Cortex of kidney (tissue), 1 donor: ENCODE measurements around the gene RNF224.

Experiments
- DNase-seq: peaks from one replicate; lab custom pipeline; 2025; lab: John Stamatoyannopoulos, UW

The RNF224 gene

GRCh38 chr9:137273611-137274320 is 46.5 kb downstream of the RNF224 start:
- no peak for DNase-seq

DNA sequence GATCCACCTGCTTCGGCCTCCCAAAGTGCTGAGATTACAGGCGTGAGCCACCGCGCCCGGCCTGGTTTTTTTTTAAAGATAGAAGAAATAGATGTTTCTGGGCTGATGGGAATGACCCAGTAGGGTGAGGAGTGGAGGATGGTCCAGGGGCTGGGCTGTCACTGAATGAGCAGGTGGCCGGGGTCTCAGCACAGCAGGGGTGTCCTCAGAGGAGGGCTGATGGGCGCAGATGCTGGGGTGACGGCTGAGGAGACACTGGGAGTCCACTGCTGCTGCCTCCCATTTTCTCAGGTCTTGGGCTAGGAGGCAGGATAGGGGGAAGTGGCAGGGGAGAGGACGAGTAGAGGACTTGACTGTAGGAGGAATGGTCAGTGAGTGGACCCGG is 47.9 kb downstream of the RNF224 start:
- DNase-seq = no peak

DNA sequence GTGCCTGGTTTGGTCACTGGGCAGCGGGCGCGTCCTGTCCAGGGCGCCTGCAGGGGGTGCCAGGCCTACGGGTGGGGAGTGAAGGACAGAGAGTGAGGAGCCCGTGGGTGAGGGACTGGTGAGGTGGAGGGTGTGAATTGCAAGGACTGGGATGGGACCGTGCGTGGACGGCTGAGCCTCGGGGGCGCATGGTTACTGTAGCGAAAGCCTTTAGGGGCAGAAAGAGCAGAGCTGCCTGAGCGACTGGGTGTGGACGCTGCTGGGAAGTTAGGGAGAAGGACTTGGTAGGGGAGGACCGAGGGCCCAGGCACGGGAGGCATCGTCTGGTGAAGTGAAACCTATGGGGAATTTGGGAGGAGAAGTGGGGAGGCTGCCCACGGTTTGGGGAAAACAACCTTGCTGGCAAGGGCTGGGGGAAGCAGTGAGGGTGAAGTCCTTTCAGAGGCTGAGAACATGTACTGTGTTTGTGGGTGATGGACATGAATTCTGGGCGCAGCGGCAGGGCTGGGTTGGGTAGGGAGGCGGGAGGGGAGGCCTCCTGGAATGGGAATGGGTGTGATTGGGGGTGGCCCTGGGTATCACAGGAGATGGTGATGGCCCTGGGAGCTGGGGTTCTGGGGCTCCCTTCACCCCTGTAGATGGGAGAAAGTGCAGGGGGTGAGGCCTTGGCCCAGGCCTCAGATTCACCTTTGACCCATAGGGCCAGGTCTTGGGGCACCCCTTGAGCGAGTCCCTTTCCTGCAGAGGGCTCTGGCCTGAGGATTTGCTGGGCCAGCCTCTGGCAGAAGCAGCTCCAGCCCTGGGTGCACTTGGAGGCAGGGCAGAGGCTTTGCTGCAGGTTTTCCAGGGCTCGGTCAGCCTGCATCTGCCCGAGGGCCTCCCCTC is 48.5 kb downstream of the RNF224 start:
- DNase-seq = no peak

- DNase-seq = no peak
Measured at GRCh38 chr9:137276473-137277328, 49.4 kb downstream of the RNF224 start.

- DNase-seq = no peak
Measured at GRCh38 chr9:137277329-137278041, 50.2 kb downstream of the RNF224 start, which contains the start of gene TOR4A. TSS of gene TOR4A (plus strand) at chr9:137277726. CDS start at chr9:137278690, 964 bp downstream.

- DNase-seq = no peak
Measured at GRCh38 chr9:137278061-137278701, 50.9 kb downstream of the RNF224 start.
